Mononuclear cell (primary cell): ENCODE results near the gene PTBP3. TPM values are rescaled to one million over a fixed set of nuclear protein-coding genes. Genes with fewer than 3 reads are reported as not detected.

Source experiments
- H3K27me3 ChIP-seq: 2 replicates; pipeline ENCODE4 v1.6.0; 2011; ENCODE audit warnings: low read length, control low read depth; ENCODE audit not compliant: insufficient read depth
- H3K4me1 ChIP-seq: 2 replicates; pipeline ENCODE4 v1.5.1; 2011; ENCODE audit warnings: mild to moderate bottlenecking, low read length, control low read depth; ENCODE audit not compliant: insufficient read depth
- H3K4me3 ChIP-seq: 2 replicates; pipeline ENCODE4 v1.5.1; 2011; ENCODE audit warnings: mild to moderate bottlenecking, low read length, moderate library complexity
- H3K9me3 ChIP-seq: 2 replicates; pipeline ENCODE4 v1.5.1; 2011; ENCODE audit warnings: low read depth, mild to moderate bottlenecking, control low read depth, low read length
- total RNA-seq: library from RNA; depleted of rRNA; stranded (reverse); fragments of >200 nt; gene quantifications from one replicate; pipeline ENCODE4 v1.2.3, GENCODE V29; 2012

The PTBP3 gene
- total RNA-seq, 1 donor, result 89.3 TPM

GRCh38 chr9:112242147-112242804, 91.1 kb downstream of the PTBP3 start:
- H3K4me1 ChIP-seq, result no peaks in the 10 kb centered on the region

GRCh38 chr9:112241491-112241890, 91.9 kb downstream of the PTBP3 start:
- H3K4me1 ChIP-seq, result no peaks in the 10 kb centered on the region
- H3K9me3 ChIP-seq, result no peaks in the 10 kb centered on the region
- no peaks in the 10 kb centered on the region for H3K27me3 ChIP-seq
- H3K4me3 ChIP-seq, result no peak overlapping the region

More at GRCh38 chr9:112242147-112242804, 91.1 kb downstream of the PTBP3 start:
- no peaks in the 10 kb centered on the region for H3K27me3 ChIP-seq
- H3K4me3 ChIP-seq, result no peak overlapping the region
- H3K9me3 ChIP-seq, result no peaks in the 10 kb centered on the region

- Histone ChIP-seq H3K4me1 (no peaks in the 10 kb centered on the region), H3K4me3 (no peak overlapping the region), H3K27me3 (no peaks in the 10 kb centered on the region), H3K9me3 (no peaks in the 10 kb centered on the region)
Observed at GRCh38 chr9:112239708-112240107, 93.7 kb downstream of the PTBP3 start.

- Histone ChIP-seq H3K4me3 (no peak overlapping the region), H3K4me1 (no peaks in the 10 kb centered on the region), H3K27me3 (no peaks in the 10 kb centered on the region), H3K9me3 (no peaks in the 10 kb centered on the region)
Observed at GRCh38 chr9:112239284-112239683, 94.1 kb downstream of the PTBP3 start.

GRCh38 chr9:112234779-112235178, 98.6 kb downstream of the PTBP3 start:
- Histone ChIP-seq H3K27me3 (no peaks in the 10 kb centered on the region), H3K4me3 (no peak overlapping the region), H3K4me1 (no peaks in the 10 kb centered on the region), H3K9me3 (no peaks in the 10 kb centered on the region)

GRCh38 chr9:112233769-112234168, 99.7 kb downstream of the PTBP3 start:
- no peak overlapping the region for H3K4me3 ChIP-seq
- H3K4me1 ChIP-seq, result no peaks in the 10 kb centered on the region
- no peaks in the 10 kb centered on the region for H3K27me3 ChIP-seq
- H3K9me3 ChIP-seq, result no peaks in the 10 kb centered on the region

- Histone ChIP-seq H3K4me1 (no peaks in the 10 kb centered on the region), H3K27me3 (no peaks in the 10 kb centered on the region), H3K4me3 (no peak overlapping the region), H3K9me3 (no peaks in the 10 kb centered on the region)
Observed at GRCh38 chr9:112232233-112232632, 101.2 kb downstream of the PTBP3 start.

GRCh38 chr9:112226091-112226490, 107.3 kb downstream of the PTBP3 start:
- Histone ChIP-seq H3K27me3 (no peaks in the 10 kb centered on the region), H3K4me1 (no peaks in the 10 kb centered on the region), H3K9me3 (no peaks in the 10 kb centered on the region), H3K4me3 (no peak overlapping the region)

- Histone ChIP-seq H3K9me3 (no peaks in the 10 kb centered on the region), H3K4me1 (no peaks in the 10 kb centered on the region), H3K27me3 (no peaks in the 10 kb centered on the region)
Observed at GRCh38 chr9:112224401-112225289, 108.8 kb downstream of the PTBP3 start.

GRCh38 chr9:112218908-112219307, 114.5 kb downstream of the PTBP3 start:
- H3K9me3 ChIP-seq, result no peaks in the 10 kb centered on the region
- H3K27me3 ChIP-seq, result no peaks in the 10 kb centered on the region
- no peak overlapping the region for H3K4me3 ChIP-seq
- H3K4me1 ChIP-seq, result no peaks in the 10 kb centered on the region

More at GRCh38 chr9:112224401-112225289, 108.8 kb downstream of the PTBP3 start:
- H3K4me3 ChIP-seq, result no peak overlapping the region

GRCh38 chr9:112212926-112213325, 120.5 kb downstream of the PTBP3 start:
- Histone ChIP-seq H3K9me3 (peaks cover 8% of the 10 kb centered on the region), H3K4me3 (no peak overlapping the region), H3K27me3 (no peaks in the 10 kb centered on the region), H3K4me1 (no peaks in the 10 kb centered on the region)

- no peaks in the 10 kb centered on the region for H3K4me1 ChIP-seq
- H3K9me3 ChIP-seq, result peaks cover 20% of the 10 kb centered on the region
- no peak overlapping the region for H3K4me3 ChIP-seq
Observed at GRCh38 chr9:112207451-112207850, 126.0 kb downstream of the PTBP3 start.

GRCh38 chr9:112203536-112203935, 129.9 kb downstream of the PTBP3 start:
- no peaks in the 10 kb centered on the region for H3K4me1 ChIP-seq
- H3K27me3 ChIP-seq, result no peaks in the 10 kb centered on the region
- H3K4me3 ChIP-seq, result no peak overlapping the region
- H3K9me3 ChIP-seq, result peaks cover 18% of the 10 kb centered on the region

More at GRCh38 chr9:112207451-112207850, 126.0 kb downstream of the PTBP3 start:
- H3K27me3 ChIP-seq, result no peaks in the 10 kb centered on the region

GRCh38 chr9:112200711-112201110, 132.7 kb downstream of the PTBP3 start:
- H3K9me3 ChIP-seq, result no peaks in the 10 kb centered on the region
- H3K4me1 ChIP-seq, result no peaks in the 10 kb centered on the region
- H3K27me3 ChIP-seq, result no peaks in the 10 kb centered on the region
- H3K4me3 ChIP-seq, result no peak overlapping the region

GRCh38 chr9:112198646-112199045, 134.8 kb downstream of the PTBP3 start:
- Histone ChIP-seq H3K9me3 (no peaks in the 10 kb centered on the region), H3K27me3 (no peaks in the 10 kb centered on the region), H3K4me1 (peaks cover 6% of the 10 kb centered on the region), H3K4me3 (no peak overlapping the region)
